ENCODE measurements around the gene KRABD2.
"Not testable (repeated sequence)": the region's sequence is repeated elsewhere in the genome, so short reads cannot be mapped to it uniquely, and the experiment has no call there.

Gene KRABD2

DNA sequence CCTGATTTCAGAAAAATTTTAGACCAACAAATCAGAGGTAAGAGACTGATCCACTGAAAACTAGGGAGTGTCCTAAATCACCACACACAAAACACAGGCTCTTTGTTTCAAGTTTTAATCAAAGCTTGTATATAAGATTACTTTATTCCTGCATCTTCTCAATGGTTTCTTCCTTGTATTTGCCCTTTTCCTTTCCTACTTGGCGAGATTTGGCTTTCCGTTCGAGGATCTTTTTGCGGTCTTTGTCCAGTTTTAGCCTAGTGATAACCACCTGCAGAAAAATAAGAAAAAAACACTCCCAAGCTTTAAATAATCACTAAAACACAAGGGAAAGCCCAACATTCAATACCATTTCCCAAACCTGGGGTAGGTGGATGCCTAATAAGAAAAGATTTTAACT is 918 bp upstream of the KRABD2 start:
- intact Hi-C loops (cut with DNase I) = no loop called here
- no peak for DNase-seq
- Histone ChIP-seq H3K27me3 (no peaks in the 10 kb centered on the region), H3K4me1 (peaks cover 19% of the 10 kb centered on the region), H3K36me3 (peaks cover 12% of the 10 kb centered on the region), H3K27ac (peak overlapping the region; percentile 91), H3K9me3 (no peaks in the 10 kb centered on the region), H3K9ac (ENCODE audit: low read depth in 2 of 2, low read length in 2 of 2) (peak overlapping the region in 1 of 2 donors; percentile 97), H3K4me3 (no peak overlapping the region)
- TF ChIP-seq, protein P1, sequence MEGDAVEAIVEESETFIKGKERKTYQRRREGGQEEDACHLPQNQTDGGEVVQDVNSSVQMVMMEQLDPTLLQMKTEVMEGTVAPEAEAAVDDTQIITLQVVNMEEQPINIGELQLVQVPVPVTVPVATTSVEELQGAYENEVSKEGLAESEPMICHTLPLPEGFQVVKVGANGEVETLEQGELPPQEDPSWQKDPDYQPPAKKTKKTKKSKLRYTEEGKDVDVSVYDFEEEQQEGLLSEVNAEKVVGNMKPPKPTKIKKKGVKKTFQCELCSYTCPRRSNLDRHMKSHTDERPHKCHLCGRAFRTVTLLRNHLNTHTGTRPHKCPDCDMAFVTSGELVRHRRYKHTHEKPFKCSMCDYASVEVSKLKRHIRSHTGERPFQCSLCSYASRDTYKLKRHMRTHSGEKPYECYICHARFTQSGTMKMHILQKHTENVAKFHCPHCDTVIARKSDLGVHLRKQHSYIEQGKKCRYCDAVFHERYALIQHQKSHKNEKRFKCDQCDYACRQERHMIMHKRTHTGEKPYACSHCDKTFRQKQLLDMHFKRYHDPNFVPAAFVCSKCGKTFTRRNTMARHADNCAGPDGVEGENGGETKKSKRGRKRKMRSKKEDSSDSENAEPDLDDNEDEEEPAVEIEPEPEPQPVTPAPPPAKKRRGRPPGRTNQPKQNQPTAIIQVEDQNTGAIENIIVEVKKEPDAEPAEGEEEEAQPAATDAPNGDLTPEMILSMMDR (IDR thresholded peaks at IDR 0.05) = no peak

DNA sequence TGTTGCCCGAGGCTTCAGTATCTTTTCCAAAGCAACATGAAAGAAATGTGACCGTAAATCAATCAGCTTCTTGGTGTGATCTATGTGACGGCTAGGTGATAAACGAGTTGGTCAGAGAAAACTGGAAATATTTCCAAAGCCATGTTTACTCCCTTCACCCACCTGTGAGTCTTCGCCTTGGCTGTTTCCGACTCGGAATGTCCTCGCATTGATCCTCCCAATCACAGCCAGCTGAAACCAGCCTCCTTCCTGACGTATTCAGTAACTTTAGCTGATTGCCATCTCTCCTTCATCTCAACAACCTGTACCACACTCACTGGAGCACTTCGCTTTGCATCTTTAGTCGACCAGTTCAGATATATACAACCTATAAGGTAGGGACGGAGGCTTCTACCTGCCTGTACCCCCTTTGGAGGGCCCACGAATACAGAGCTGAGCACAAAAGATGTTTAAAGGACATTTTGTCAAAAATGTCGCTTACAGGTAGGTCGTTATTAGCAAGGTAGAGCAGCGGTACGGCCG is 705 bp downstream of the KRABD2 start:
- Histone ChIP-seq H3K4me1 (peaks cover 6% of the 10 kb centered on the region), H3K27ac (peak overlapping the region; percentile 91), H3K36me3 (peaks cover 12% of the 10 kb centered on the region), H3K9me3 (no peaks in the 10 kb centered on the region), H3K9ac (ENCODE audit: low read depth in 2 of 2, low read length in 2 of 2) (peak overlapping the region; percentile 86 to 97), H3K27me3 (no peaks in the 10 kb centered on the region), H3K4me3 (peak overlapping the region; percentile 67)
- intact Hi-C loops (cut with DNase I) = no loop called here
- peak; percentile 40 for DNase-seq
- TF ChIP-seq, protein P1 (IDR thresholded peaks at IDR 0.05) = no peak

DNA sequence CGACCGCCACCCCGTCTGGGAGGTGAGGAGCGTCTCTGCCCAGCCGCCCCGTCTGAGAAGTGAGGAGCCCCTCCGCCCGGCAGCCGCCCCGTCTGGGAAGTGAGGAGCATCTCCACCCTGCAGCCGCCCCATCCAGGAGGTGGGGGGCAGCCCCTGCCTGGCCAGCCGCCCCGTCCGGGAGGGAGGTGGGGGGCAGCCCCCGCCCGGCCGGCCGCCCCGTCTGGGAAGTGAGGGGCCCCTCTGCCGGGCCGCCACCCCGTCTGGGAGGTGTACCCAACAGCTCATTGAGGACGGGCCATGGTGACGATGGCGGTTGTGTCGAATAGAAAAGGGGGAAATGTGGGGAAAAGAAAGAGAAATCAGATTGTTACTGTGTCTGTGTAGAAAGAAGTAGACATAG is 2.6 kb downstream of the KRABD2 start:
- H3K36me3 ChIP-seq; H3K9me3 ChIP-seq; intact Hi-C loops (cut with DNase I): not testable (repeated sequence)

DNA sequence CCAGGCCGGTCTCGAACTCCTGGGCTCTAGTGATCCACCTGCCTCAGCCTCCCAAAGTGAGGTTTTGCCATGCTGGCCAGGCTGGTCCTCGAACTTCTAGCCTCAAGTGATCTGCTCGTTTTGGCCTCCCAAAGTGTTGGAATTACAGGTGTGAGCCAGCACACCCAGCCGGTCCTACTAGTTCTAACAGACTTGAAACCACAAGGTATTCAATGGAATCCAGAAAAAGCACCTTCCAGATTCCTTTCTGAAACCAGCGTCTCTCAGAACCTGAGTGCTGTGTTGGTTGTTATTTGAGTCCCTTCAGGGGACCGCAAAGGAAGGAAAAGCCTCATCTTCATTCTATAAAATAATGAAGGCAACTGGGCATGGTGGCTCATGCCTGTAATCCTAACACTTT is 4.1 kb downstream of the KRABD2 start:
- H3K4me3 ChIP-seq = no peak overlapping the region
- H3K27ac ChIP-seq = no peak overlapping the region
- no peaks in the 10 kb centered on the region for H3K9me3 ChIP-seq
- DNase-seq = no peak
- H3K9ac ChIP-seq (ENCODE audit: low read depth in 2 of 2, low read length in 2 of 2) = no peak overlapping the region
- TF ChIP-seq, protein P1 (IDR thresholded peaks at IDR 0.05) = no peak
- intact Hi-C loops (cut with DNase I) = no loop called here
- no peaks in the 10 kb centered on the region for H3K27me3 ChIP-seq
- H3K36me3 ChIP-seq = no peaks in the 10 kb centered on the region
- H3K4me1 ChIP-seq = peaks cover 4% of the 10 kb centered on the region

More for the DNA sequence above, 2.6 kb downstream of the KRABD2 start:
- not testable (repeated sequence) for DNase-seq; H3K4me1 ChIP-seq; H3K27ac ChIP-seq; H3K9ac ChIP-seq (ENCODE audit: low read depth in 2 of 2, low read length in 2 of 2); H3K4me3 ChIP-seq; H3K27me3 ChIP-seq

DNA sequence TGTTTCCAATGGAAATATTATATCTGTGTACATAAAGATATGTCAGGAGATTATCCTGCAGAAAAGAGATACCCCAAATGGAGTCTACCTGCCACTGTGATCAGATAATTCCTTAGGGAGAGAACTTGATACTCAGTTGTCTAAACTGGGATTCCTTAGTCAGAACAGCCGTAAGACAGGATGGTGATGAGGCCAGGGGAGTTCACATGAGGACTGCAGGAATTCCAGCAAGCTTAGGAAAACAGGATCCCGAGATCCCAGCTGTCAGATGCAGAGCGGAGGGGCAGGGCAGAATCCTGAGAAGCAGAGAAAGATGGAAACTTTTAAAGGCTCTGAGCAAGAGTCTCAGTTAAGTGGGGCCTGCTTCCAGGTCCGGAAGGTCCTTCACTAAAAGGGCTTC is 4.7 kb downstream of the KRABD2 start:
- Histone ChIP-seq H3K9me3 (no peaks in the 10 kb centered on the region), H3K4me1 (peaks cover 1% of the 10 kb centered on the region), H3K27me3 (no peaks in the 10 kb centered on the region), H3K27ac (no peak overlapping the region), H3K36me3 (no peaks in the 10 kb centered on the region), H3K9ac (ENCODE audit: low read depth in 2 of 2, low read length in 2 of 2) (no peak overlapping the region), H3K4me3 (no peak overlapping the region)
- DNase-seq = no peak
- intact Hi-C loops (cut with DNase I) = no loop called here
- TF ChIP-seq, protein P1 (IDR thresholded peaks at IDR 0.05) = no peak

DNA sequence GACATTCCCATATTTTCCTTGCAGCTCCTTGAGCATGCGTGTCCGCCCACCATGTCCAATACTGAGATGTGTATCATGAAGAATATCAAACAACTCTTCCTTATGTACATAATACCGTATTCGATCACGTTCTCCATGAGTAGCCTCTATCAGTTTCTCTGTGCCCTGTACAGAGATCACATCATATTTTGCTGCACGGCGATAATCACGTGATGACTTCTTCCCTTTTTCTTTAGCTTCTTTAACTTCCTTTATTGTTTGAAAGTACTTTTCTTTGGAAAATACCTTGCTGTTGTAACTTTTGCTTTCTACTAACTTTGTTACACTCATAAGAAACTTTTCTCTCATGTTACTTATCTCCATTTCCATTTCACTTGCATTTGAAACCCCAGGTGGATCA is 6.6 kb downstream of the KRABD2 start:
- intact Hi-C loops (cut with DNase I) = no loop called here
- no peaks in the 10 kb centered on the region for H3K36me3 ChIP-seq

More for the DNA sequence above, 6.6 kb downstream of the KRABD2 start:
- no peaks in the 10 kb centered on the region for H3K27me3 ChIP-seq
- no peak overlapping the region for H3K9ac ChIP-seq (ENCODE audit: low read depth in 2 of 2, low read length in 2 of 2)
- no peak overlapping the region for H3K4me3 ChIP-seq
- no peak for DNase-seq
- TF ChIP-seq, protein P1 (IDR thresholded peaks at IDR 0.05) = no peak
- H3K4me1 ChIP-seq = no peaks in the 10 kb centered on the region
- no peak overlapping the region for H3K27ac ChIP-seq
- no peaks in the 10 kb centered on the region for H3K9me3 ChIP-seq
